DOHH2 (cell line): Measurements from ENCODE around the gene SYP.

ENCODE experiments used
- EZH2phosphoT487 ChIP-seq: fragments of 200-600 bp; sonication (generic); IDR thresholded peaks from 2 replicates; pipeline ENCODE4 v1.6.1; 2017; ENCODE audit warnings: borderline replicate concordance, mild to moderate bottlenecking, antibody characterized with exemption, low read length, moderate library complexity, mixed read lengths
- TF ChIP-seq, protein P1 (sequence below): fragments of 200-600 bp; sonication (generic); IDR thresholded peaks from one replicate; pipeline ENCODE4 v1.5.1; 2014; ENCODE audit warnings: antibody characterized with exemption, mild to moderate bottlenecking, low read depth, low read length; ENCODE audit not compliant: poor library complexity, severe bottlenecking

DNA sequence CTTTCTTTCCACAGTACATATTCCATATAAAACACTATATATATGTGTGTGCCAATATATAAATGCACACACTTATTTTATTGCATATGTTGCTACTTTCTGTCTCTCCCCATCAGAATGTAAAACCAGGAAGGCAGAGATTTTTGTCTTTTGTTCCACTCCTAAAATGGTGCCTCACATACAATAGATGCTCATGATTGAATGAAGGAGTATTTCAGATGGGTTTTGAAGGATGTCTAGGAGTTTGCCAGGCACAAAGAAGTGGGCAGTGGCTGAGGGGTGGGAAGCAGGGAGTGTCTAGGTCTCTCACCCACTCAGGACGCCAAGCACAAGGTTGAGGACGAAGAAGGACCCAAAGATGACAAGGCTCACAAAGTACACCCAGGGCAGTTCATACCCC, 27.7 kb upstream of the SYP start:
- TF ChIP-seq, protein P1, sequence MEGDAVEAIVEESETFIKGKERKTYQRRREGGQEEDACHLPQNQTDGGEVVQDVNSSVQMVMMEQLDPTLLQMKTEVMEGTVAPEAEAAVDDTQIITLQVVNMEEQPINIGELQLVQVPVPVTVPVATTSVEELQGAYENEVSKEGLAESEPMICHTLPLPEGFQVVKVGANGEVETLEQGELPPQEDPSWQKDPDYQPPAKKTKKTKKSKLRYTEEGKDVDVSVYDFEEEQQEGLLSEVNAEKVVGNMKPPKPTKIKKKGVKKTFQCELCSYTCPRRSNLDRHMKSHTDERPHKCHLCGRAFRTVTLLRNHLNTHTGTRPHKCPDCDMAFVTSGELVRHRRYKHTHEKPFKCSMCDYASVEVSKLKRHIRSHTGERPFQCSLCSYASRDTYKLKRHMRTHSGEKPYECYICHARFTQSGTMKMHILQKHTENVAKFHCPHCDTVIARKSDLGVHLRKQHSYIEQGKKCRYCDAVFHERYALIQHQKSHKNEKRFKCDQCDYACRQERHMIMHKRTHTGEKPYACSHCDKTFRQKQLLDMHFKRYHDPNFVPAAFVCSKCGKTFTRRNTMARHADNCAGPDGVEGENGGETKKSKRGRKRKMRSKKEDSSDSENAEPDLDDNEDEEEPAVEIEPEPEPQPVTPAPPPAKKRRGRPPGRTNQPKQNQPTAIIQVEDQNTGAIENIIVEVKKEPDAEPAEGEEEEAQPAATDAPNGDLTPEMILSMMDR = no peak
- no peak for TF ChIP-seq EZH2phosphoT487
